Stomach (tissue), 9 donors: ENCODE data around the gene ANKRD65. TPM values are rescaled to one million over a fixed set of nuclear protein-coding genes. Genes with fewer than 3 reads are reported as not detected.
A peak's percentile ranks its signal among the peaks of the same experiment; 100 is the strongest.

Source experiments
- DNase-seq, 2 donors: peaks; one replicate each; pipeline versions ENCODE4 v3.0.0 to v3.0.0-alpha.2; 2013 to 2019
- H3K27ac ChIP-seq, 5 donors: fragments of 200-600 bp in 4 of 5; sonication (generic) in 4 of 5; one replicate each; pipeline ENCODE4 v1.5.1; 2013 to 2019; ENCODE audit warnings: mild to moderate bottlenecking in 1 of 5, moderate library complexity in 1 of 5
- H3K27me3 ChIP-seq, 3 donors: fragments of 200-600 bp; sonication (generic); one replicate each; pipeline ENCODE4 v1.5.1; 2017 to 2019; ENCODE audit warnings: mixed run types in 1 of 3
- H3K36me3 ChIP-seq, 4 donors: fragments of 200-600 bp; sonication (generic); 1 replicate in 3 of 4; 2 replicates in 1 of 4; pipeline ENCODE4 v1.5.1; 2016 to 2019
- H3K4me1 ChIP-seq, 4 donors: fragments of 200-600 bp; sonication (generic); one replicate each; pipeline ENCODE4 v1.5.1; 2016 to 2019
- H3K4me3 ChIP-seq, 4 donors: fragments of 200-600 bp; sonication (generic) in 3 of 4; one replicate each; pipeline ENCODE4 v1.5.1; 2016 to 2019; ENCODE audit warnings: mild to moderate bottlenecking in 1 of 4
- H3K9me3 ChIP-seq, 4 donors: fragments of 200-600 bp; sonication (generic); one replicate each; pipeline ENCODE4 v1.5.1; 2016 to 2019
- CTCF ChIP-seq, 7 experiments: fragments of 450-650 bp in 4 of 7; fragments of 200-600 bp in 3 of 7; sonication (generic) in 3 of 7; IDR thresholded peaks; one replicate each; pipeline ENCODE4 v1.5.1; 2016 to 2019; ENCODE audit warnings: antibody characterized with exemption in 7 of 7, control low read depth in 2 of 7, mild to moderate bottlenecking in 1 of 7
- EP300 ChIP-seq: sonication (generic); formaldehyde crosslinking; IDR thresholded peaks from one replicate; pipeline ENCODE4 v1.6.1; 2017; ENCODE audit warnings: antibody characterized with exemption
- POLR2A ChIP-seq, 4 donors: fragments of 450-650 bp; IDR thresholded peaks; one replicate each; pipeline ENCODE4 v1.6.1; 2016; ENCODE audit warnings: antibody characterized with exemption in 4 of 4, control low read depth in 2 of 4, mild to moderate bottlenecking in 1 of 4, moderate library complexity in 1 of 4
- POLR2AphosphoS5 ChIP-seq, 3 donors: sonication (generic); formaldehyde crosslinking; IDR thresholded peaks; one replicate each; pipeline ENCODE4 v1.6.1; 2016; ENCODE audit warnings: antibody characterized with exemption in 3 of 3
- WGBS, 5 donors: extraction: QIAGEN DNeasy Blood & Tissue Kit in 3 of 5; methylation state at CpG; one replicate each; pipeline versions ENCODE4 v1.1.5 to v1.1.7; 2013 to 2018; 5-methylcytosine and 5-hydroxymethylcytosine counted together
- intact Hi-C: fragments of 100-400 bp; cut with DNase I; formaldehyde crosslinking; loops from one replicate; pipeline ENCODE4 v1.15.1; 2023; ENCODE audit warnings: low total_unique reads
- polyA plus RNA-seq, 3 donors: library from polyadenylated mRNA; stranded (reverse); fragments of 200-250 nt; gene quantifications; one replicate each; pipeline ENCODE4 v1.2.3, GENCODE V29; 2013
- total RNA-seq, 5 donors: library from RNA; depleted of rRNA; stranded (reverse); fragments of >200 nt; gene quantifications; one replicate each; pipeline versions ENCODE4 v1.1.0 to v1.2.3, GENCODE V29; 2014 to 2016
- donor health status: healthy with polysubstance abuse.
- donor health status: Bipolar disorder and iron deficiency.
- donor health status: healthy.

Gene ANKRD65
- total and polyA plus RNA-seq, 8 donors, result 0.89 to 13.6 (median 8.7) TPM; not detected in 1

GRCh38 chr1:1374589-1374928, 46.5 kb downstream of the ANKRD65 start:
- 0 to 1% (median 1%) methylated on average over 18 to 24 of the region's 24 CpGs; no CpG with 5 or more reads in 1 of the 5 donors for WGBS, 5 donors
- H3K4me1 ChIP-seq, result peaks cover 29 to 47% (median 43%) of the 10 kb centered on the region in 4 donors
- no peak for TF ChIP-seq EP300
- no peak for TF ChIP-seq POLR2A (IDR thresholded peaks at IDR 0.05)
- no peak for TF ChIP-seq CTCF (IDR thresholded peaks at IDR 0.05)
- TF ChIP-seq POLR2AphosphoS5 (IDR thresholded peaks at IDR 0.05), result no peak
- no peak for DNase-seq
- peak overlapping the region; percentile 90 to 98 (median 95) for H3K27ac ChIP-seq
- peak overlapping the region; percentile 62 to 100 (median 90) for H3K4me3 ChIP-seq
- intact Hi-C loops, result no loop called here
- H3K9me3 ChIP-seq, result no peaks in the 10 kb centered on the region
- H3K27me3 ChIP-seq, result no peaks in the 10 kb centered on the region
- H3K36me3 ChIP-seq, result peaks cover 0 to 25% (median 15%) of the 10 kb centered on the region in 4 donors

GRCh38 chr1:1373815-1374588, 47.1 kb downstream of the ANKRD65 start:
- WGBS, 5 donors, result 44 to 56% (median 51%) methylated on average over 43 to 52 of the region's 52 CpGs
- Histone ChIP-seq H3K9me3 (no peaks in the 10 kb centered on the region), H3K4me3 (peak overlapping the region; percentile 62 to 100 (median 90)), H3K4me1 (peaks cover 29 to 47% (median 43%) of the 10 kb centered on the region in 4 donors), H3K27me3 (no peaks in the 10 kb centered on the region), H3K36me3 (peaks cover 0 to 25% (median 15%) of the 10 kb centered on the region in 4 donors), H3K27ac (peak overlapping the region; percentile 90 to 98 (median 95))
- DNase-seq, result no peak
- intact Hi-C loops, result no loop called here
- TF ChIP-seq POLR2AphosphoS5 (IDR thresholded peaks at IDR 0.05) (no peak), POLR2A (IDR thresholded peaks at IDR 0.05) (no peak), CTCF (IDR thresholded peaks at IDR 0.05) (no peak)

- H3K9me3 ChIP-seq, result no peaks in the 10 kb centered on the region
- intact Hi-C loops, result no loop called here
- H3K4me3 ChIP-seq, result peak overlapping the region in 2 of 4 donors; percentile 81 to 99
- TF ChIP-seq CTCF (IDR thresholded peaks at IDR 0.05), result no peak
- TF ChIP-seq EP300, result no peak
- TF ChIP-seq POLR2A (IDR thresholded peaks at IDR 0.05), result no peak
- no peak for TF ChIP-seq POLR2AphosphoS5 (IDR thresholded peaks at IDR 0.05)
- peak overlapping the region in 1 of 5 donors; percentile 90 for H3K27ac ChIP-seq
- no peaks in the 10 kb centered on the region for H3K27me3 ChIP-seq
- peaks cover 29 to 47% (median 43%) of the 10 kb centered on the region in 4 donors for H3K4me1 ChIP-seq
- H3K36me3 ChIP-seq, result peaks cover 0 to 25% (median 15%) of the 10 kb centered on the region in 4 donors
- DNase-seq, result no peak
- WGBS, 5 donors, result 77 to 87% (median 83%) methylated on average over 16 to 26 of the region's 26 CpGs
These were observed 47.8 kb downstream of the ANKRD65 start for GRCh38 chr1:1373051-1373814.
